ENCODE data around the gene GGT1. TPM values are rescaled to one million over a fixed set of nuclear protein-coding genes. Genes with fewer than 3 reads are reported as not detected.
"Not testable (repeated sequence)": the region's sequence is repeated elsewhere in the genome, so short reads cannot be mapped to it uniquely, and the experiment has no call there.

GGT1 gene
- total RNA-seq, 2 experiments from 2014 or later = 44.6 to 48.1 TPM

DNA sequence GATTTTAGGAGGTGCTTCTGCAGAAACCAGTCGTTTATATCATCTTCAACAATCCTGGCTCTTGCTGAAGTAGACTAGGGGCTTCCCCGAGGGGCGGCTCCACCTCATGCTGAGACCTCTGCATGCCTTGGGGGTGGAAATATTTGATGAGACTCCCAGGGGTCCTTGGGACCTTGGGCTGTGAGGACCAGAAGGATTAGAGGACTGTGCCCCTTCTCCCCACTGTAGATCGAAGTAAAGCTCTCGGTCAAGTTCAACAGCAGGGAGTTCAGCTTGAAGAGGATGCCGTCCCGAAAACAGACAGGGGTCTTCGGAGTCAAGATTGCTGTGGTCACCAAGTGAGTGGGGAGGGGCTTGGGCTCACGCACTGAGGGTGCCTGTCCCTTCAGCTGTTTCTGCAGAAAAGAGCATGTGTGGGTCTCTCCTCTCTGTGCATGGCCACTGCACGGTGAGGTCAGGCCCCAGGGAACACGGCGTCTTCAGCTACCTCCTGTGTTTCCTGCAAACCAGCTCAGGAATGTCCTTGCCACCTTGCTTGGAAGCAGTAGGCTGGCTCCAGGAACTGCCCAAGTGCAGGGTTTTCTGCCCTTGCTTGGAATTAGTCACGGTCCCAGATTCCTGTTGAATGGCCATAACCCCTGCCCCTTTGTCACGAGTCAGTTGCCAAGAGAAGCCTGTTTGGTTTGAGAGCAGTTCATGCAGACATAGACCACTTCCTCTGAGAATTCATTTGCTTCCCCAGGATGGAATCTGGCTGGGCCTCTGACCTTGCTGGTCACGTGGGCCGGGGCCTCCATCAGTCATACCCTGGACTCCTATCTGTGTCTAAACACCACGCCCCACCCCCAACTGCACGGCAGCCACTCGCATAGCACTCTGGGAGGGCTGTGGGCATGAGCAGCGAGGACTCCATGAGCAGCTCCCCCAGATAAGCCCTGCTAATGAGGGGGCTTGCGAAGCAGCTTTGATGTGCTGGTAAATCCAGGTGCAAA lies 42.7 kb downstream of the GGT1 start:
- H3K27me3 Mint-ChIP-seq; DNase-seq; H3K4me1 Mint-ChIP-seq; CTCF ChIA-PET; H3K36me3 Mint-ChIP-seq (ENCODE audit: low read depth); POLR2A ChIA-PET; H3K4me3 Mint-ChIP-seq; H3K27ac Mint-ChIP-seq; H3K9me3 Mint-ChIP-seq: not testable (repeated sequence)

DNA sequence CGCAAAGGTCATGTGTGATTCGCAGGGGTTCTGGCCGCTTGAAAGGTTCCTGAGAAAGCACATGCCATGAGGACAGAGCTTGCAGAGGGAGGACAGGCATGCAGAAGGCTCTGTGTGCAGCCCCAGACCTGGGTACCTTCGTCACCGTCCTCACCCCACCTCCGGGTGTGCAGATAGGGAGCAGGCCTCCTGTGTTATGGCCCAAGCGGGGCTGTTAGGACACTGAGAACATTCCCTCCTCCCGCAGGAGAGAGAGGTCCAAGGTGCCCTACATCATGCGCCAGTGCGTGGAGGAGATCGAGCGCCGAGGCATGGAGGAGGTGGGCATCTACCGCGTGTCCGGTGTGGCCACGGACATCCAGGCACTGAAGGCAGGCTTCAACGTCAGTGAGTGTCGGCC lies 43.8 kb downstream of the GGT1 start:
- H3K27me3 Mint-ChIP-seq; H3K4me3 Mint-ChIP-seq; CTCF ChIA-PET; H3K9me3 Mint-ChIP-seq; H3K27ac Mint-ChIP-seq; POLR2A ChIA-PET; H3K36me3 Mint-ChIP-seq (ENCODE audit: low read depth); DNase-seq; H3K4me1 Mint-ChIP-seq: not testable (repeated sequence)

DNA sequence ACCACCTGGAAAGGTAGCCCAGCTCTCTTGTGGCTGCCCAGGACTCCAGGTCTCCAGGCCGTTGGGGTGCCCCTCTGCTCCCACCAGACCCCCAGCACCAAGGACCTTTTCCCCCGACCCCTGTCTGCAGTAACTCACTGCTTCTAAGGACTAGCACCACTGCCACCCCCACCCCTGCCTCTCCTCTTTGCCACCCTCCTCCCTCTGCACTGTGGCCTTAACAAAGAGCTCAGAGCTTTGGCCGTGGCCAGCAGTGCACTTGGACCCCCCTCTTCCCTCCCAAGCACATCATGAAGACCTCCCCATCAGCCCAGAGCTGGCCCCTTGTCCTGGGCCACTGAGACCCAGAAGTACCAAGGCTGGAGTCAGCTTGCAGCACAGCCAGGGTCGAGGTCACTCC lies 46.4 kb downstream of the GGT1 start:
- H3K9me3 Mint-ChIP-seq; CTCF ChIA-PET; H3K36me3 Mint-ChIP-seq (ENCODE audit: low read depth); H3K4me1 Mint-ChIP-seq; H3K27me3 Mint-ChIP-seq; H3K27ac Mint-ChIP-seq; H3K4me3 Mint-ChIP-seq; DNase-seq; POLR2A ChIA-PET: not testable (repeated sequence)

DNA sequence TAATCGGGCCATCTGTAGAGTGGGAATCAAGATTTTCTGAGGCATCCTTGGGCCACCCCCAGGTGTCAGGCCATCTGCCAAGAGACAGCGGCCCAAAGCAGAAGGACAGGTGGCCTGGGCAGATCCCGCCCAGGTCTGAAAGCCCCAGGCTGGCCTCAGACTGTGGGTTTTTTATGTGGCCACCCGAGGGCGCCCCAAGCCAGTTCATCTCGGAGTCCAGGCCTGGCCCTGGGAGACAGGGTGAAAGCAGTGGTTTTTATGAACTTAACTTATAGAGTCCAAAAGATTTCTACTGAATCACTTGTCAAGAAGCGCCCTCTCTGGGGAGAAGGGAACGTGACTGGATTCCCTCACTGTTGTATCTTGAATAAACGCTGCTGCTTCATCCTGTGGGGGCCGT lies 47.9 kb downstream of the GGT1 start:
- CTCF ChIA-PET; POLR2A ChIA-PET; H3K4me3 Mint-ChIP-seq; H3K27me3 Mint-ChIP-seq; H3K27ac Mint-ChIP-seq; H3K4me1 Mint-ChIP-seq; H3K36me3 Mint-ChIP-seq (ENCODE audit: low read depth); H3K9me3 Mint-ChIP-seq: not testable (repeated sequence)
- peak; percentile 66 for DNase-seq

DNA sequence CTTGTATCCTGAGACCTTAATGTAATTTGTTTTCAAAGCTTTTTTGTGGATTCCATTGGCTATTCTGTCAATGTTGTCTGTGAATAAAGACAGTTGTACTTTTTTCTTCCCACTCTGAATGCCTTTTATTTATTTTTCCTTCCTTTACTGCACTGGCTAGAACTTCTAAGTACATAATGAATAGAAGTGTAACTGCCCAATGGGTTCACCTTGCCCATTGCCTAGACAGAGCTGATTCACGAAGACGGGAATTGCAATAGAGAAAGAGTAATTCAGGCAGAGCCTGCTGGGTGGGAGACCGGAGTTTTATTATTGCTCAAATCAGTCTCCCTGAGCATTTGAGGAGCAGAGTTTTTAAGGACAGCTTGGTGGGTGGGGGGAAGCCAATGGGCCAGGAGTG lies 62.4 kb downstream of the GGT1 start:
- CTCF ChIA-PET; POLR2A ChIA-PET; H3K27ac Mint-ChIP-seq; H3K4me3 Mint-ChIP-seq; H3K4me1 Mint-ChIP-seq; H3K9me3 Mint-ChIP-seq; H3K36me3 Mint-ChIP-seq (ENCODE audit: low read depth); DNase-seq: not testable (repeated sequence)
- peaks cover 18% of the 10 kb centered on the region for H3K27me3 Mint-ChIP-seq

DNA sequence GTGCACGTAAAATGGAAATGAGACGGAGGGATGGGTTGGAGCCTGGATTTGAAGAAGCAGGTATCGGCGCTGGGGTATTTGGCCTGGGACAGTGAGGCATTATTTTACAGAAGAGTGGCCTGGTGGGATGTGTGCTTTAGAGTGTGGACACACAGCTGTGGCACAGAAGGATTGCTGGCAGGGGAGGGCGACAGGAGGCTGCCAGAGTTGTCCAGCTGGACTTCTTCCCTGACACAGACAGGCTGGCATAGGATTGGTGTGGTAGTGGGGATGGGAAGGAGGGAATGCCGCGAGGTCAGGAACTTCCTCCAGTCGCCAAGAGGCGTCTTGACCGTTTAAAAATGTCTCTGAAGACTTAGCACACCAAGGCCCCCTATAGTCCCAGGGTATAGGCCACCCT lies 64.9 kb downstream of the GGT1 start:
- CTCF ChIA-PET; H3K4me1 Mint-ChIP-seq; POLR2A ChIA-PET; H3K27ac Mint-ChIP-seq; H3K4me3 Mint-ChIP-seq; H3K36me3 Mint-ChIP-seq (ENCODE audit: low read depth); DNase-seq; H3K9me3 Mint-ChIP-seq: not testable (repeated sequence)
- H3K27me3 Mint-ChIP-seq = peaks cover 18% of the 10 kb centered on the region

DNA sequence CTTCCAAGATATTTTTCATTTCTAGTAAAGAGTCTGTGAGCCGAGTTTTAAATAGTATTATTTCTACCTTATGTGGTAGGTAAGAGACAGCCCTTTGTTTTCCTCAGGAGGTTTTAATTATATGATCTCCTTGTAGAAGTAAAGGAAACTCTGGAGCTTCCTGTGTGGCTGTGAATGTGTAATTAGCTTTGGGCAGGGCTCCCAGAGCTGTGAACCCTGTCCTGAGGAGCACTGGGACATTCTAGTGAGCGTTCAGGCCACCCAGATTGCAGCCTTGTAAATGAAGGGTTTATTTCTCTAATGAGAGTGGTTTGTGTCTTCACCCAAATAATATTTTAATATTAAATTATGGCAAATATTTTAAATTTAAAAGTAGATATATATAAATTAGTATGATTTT lies 69.5 kb downstream of the GGT1 start:
- CTCF ChIA-PET; H3K36me3 Mint-ChIP-seq (ENCODE audit: low read depth); H3K4me3 Mint-ChIP-seq; H3K27me3 Mint-ChIP-seq; DNase-seq; H3K4me1 Mint-ChIP-seq; H3K9me3 Mint-ChIP-seq; POLR2A ChIA-PET; H3K27ac Mint-ChIP-seq: not testable (repeated sequence)

Other genes with a start within 250 kb of the GGT1 start
- 10 to 100 TPM; 25.3 to 29.0 TPM for gene ADORA2A, start 175.6 kb upstream of the GGT1 start, total RNA-seq
- under 1 TPM; 0.40 to 0.67 TPM for gene UPB1, start 107.9 kb upstream of the GGT1 start, total RNA-seq
- 100 to 1,000 TPM; 123 to 137 TPM for gene GUCD1, start 48.1 kb upstream of the GGT1 start, total RNA-seq
- 100 to 1,000 TPM; 120 to 139 TPM for gene SNRPD3, start 47.2 kb upstream of the GGT1 start, total RNA-seq
- gene LRRC75B, start 10.1 kb upstream of the GGT1 start, total RNA-seq = 1 to 10 TPM in 1 of 2 experiments, under 1 TPM in 1; 0.64 to 1.0 TPM
- gene PIWIL3, start 171.5 kb downstream of the GGT1 start, total RNA-seq = not detected
- under 1 TPM; 0.12 to 0.15 TPM for gene SGSM1, start 203.0 kb downstream of the GGT1 start, total RNA-seq

Data from activated CD4-positive, alpha-beta T cell treated with anti-CD3 and anti-CD28 coated beads, Interleukin-2, amount 10 ng/mL, durations not matched to agents 7 days and 5 days (primary cell).